GM18873 (cell line): Measurements from ENCODE around the gene CT47A1.
"Not testable (repeated sequence)": the region's sequence is repeated elsewhere in the genome, so short reads cannot be mapped to it uniquely, and the experiment has no call there.

ENCODE experiments used
- ATAC-seq: cut with Tn5 transposase; IDR thresholded peaks from one replicate; pipeline ENCODE4 v1.9.1; 2021; ENCODE audit warnings: mild to moderate bottlenecking, moderate library complexity, moderate number of reproducible peaks; ENCODE audit not compliant: unreplicated experiment, low FRiP score

The CT47A1 gene

GRCh38 chrX:120985660-120986059 lies at the start of gene CT47A1:
Gene CT47A1, minus strand, starts transcription at chrX:120985760. Its CDS starts 231 bp downstream, at chrX:120985529.
- not testable (repeated sequence) for ATAC-seq

- no peak for ATAC-seq
Observed at GRCh38 chrX:121032531-121032930, 47.0 kb upstream of the CT47A1 start.

GRCh38 chrX:121030083-121030482 lies 44.5 kb upstream of the CT47A1 start:
- ATAC-seq: no peak

GRCh38 chrX:121028419-121028818 lies 42.9 kb upstream of the CT47A1 start:
- ATAC-seq: no peak

GRCh38 chrX:121014826-121015225 lies 29.3 kb upstream of the CT47A1 start:
- ATAC-seq: no peak

- no peak for ATAC-seq
Observed at GRCh38 chrX:121013897-121014455, 28.4 kb upstream of the CT47A1 start.

- ATAC-seq: no peak
Observed at GRCh38 chrX:121011254-121011653, 25.7 kb upstream of the CT47A1 start.

- no peak for ATAC-seq
Observed at GRCh38 chrX:121010218-121010617, 24.7 kb upstream of the CT47A1 start.

- no peak for ATAC-seq
Observed at GRCh38 chrX:121009764-121010163, 24.2 kb upstream of the CT47A1 start.

- ATAC-seq: no peak
Observed at GRCh38 chrX:121008920-121009319, 23.4 kb upstream of the CT47A1 start.

- ATAC-seq: no peak
Observed at GRCh38 chrX:121000589-121000988, 15.0 kb upstream of the CT47A1 start.

- no peak for ATAC-seq
Observed at GRCh38 chrX:120999413-120999812, 13.9 kb upstream of the CT47A1 start.

- not testable (repeated sequence) for ATAC-seq
Observed at GRCh38 chrX:120956500-120956899, 29.1 kb downstream of the CT47A1 start, which contains the start of gene CT47A7. Gene CT47A7, minus strand, starts transcription at chrX:120956600. Its CDS starts 255 bp downstream, at chrX:120956345.
